ENCODE data around the gene USP34.

GRCh38 chr2:61151436-61151835, 319.5 kb downstream of the USP34 start:
- TF ChIP-seq YY1 (IDR thresholded peaks at IDR 0.05; ENCODE audit: insufficient read depth, insufficient read length): no peak
- TF ChIP-seq SUZ12 (IDR thresholded peaks at IDR 0.05; ENCODE audit: extremely low read depth, insufficient read depth, insufficient read length): no peak
- no peak for TF ChIP-seq ZNF274 (IDR thresholded peaks at IDR 0.05; ENCODE audit: low read depth, low read length)

All from NT2/D1 (cell line).